ENCODE measurements around the gene PDE4B.

PDE4B gene

GRCh38 chr1:66270119-66270812 lies 477.6 kb downstream of the PDE4B start:
- DNase-seq = no peak

- DNase-seq = peak; percentile 96
Observed at GRCh38 chr1:66271216-66271903, 478.7 kb downstream of the PDE4B start.

GRCh38 chr1:66271904-66272254 lies 479.2 kb downstream of the PDE4B start:
- DNase-seq = peak; percentile 55

- DNase-seq = no peak
Observed at GRCh38 chr1:66273656-66274055, 481.0 kb downstream of the PDE4B start.

- peak; percentile 77 for DNase-seq
Observed at GRCh38 chr1:66274634-66275033, 481.9 kb downstream of the PDE4B start.

GRCh38 chr1:66275083-66275482 lies 482.4 kb downstream of the PDE4B start:
- DNase-seq = no peak

GRCh38 chr1:66275601-66276023 lies 482.9 kb downstream of the PDE4B start:
- no peak for DNase-seq

- no peak for DNase-seq
Observed at GRCh38 chr1:66276218-66276617, 483.5 kb downstream of the PDE4B start.

- no peak for DNase-seq
Observed at GRCh38 chr1:66278260-66279021, 485.7 kb downstream of the PDE4B start.

GRCh38 chr1:66281808-66282207 lies 489.1 kb downstream of the PDE4B start:
- DNase-seq = no peak

GRCh38 chr1:66282343-66282852 lies 489.7 kb downstream of the PDE4B start:
- peak; percentile 51 for DNase-seq

- DNase-seq = no peak
Observed at GRCh38 chr1:66282891-66283621, 490.4 kb downstream of the PDE4B start.

- DNase-seq = no peak
Observed at GRCh38 chr1:66283622-66284041, 490.9 kb downstream of the PDE4B start.

GRCh38 chr1:66284746-66285145 lies 492.1 kb downstream of the PDE4B start:
- no peak for DNase-seq

- DNase-seq = no peak
Observed at GRCh38 chr1:66285618-66286270, 493.0 kb downstream of the PDE4B start.

GRCh38 chr1:66286307-66286706 lies 493.6 kb downstream of the PDE4B start:
- DNase-seq = no peak

GRCh38 chr1:66288048-66288447 lies 495.4 kb downstream of the PDE4B start:
- DNase-seq = no peak

- DNase-seq = no peak
Observed at GRCh38 chr1:66290761-66291530, 498.3 kb downstream of the PDE4B start.

- DNase-seq = no peak
Observed at GRCh38 chr1:66291531-66291864, 498.8 kb downstream of the PDE4B start.

- no peak for DNase-seq
Observed at GRCh38 chr1:66292305-66292704, 499.6 kb downstream of the PDE4B start.

- DNase-seq = no peak
Observed at GRCh38 chr1:66292944-66293343, 500.2 kb downstream of the PDE4B start.

All from HCEC 1CT (cell line).